Measurements from ENCODE around the gene MCM9. TPM values are rescaled to one million over a fixed set of nuclear protein-coding genes. Genes with fewer than 3 reads are reported as not detected.

Gene MCM9
- total RNA-seq, 2 donors from 2014 or later: 17.8 to 21.2 TPM

DNA sequence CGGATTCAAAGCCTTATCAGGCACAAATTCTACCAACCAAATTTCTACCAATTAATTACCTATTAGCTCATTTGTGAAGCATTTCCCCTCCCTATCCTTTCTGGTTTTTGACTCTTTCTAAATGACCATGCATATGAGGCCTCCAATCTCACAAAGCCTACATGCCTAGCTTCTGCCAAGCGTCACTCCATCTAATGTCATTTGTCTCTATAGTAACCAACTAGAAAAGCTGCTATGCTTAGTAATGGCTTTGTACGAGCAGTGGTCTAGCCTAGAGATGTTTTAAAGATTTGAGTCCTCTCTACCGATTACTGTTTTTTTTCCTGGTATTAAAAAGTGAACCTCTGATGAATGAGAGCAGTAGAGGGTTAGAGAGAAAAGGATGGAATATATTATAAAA, 45.8 kb downstream of the MCM9 start:
- no peak for TF ChIP-seq CTCF (conservative IDR thresholded peaks at IDR 0.05)
- H3K4me3 Mint-ChIP-seq: no peak overlapping the region
- H3K36me3 ChIP-seq (ENCODE audit: control insufficient read depth, insufficient read depth, low read length): no peaks in the 10 kb centered on the region
- H3K9me3 Mint-ChIP-seq: no peaks in the 10 kb centered on the region
- peaks cover 7% of the 10 kb centered on the region for H3K4me1 ChIP-seq (ENCODE audit: control insufficient read depth, insufficient read depth, low read length)
- H3K36me3 Mint-ChIP-seq (ENCODE audit: low read depth): peaks cover 9% of the 10 kb centered on the region
- H3K9ac ChIP-seq (ENCODE audit: extremely low read depth, low read length, poor library complexity, severe bottlenecking): no peak overlapping the region
- no peaks in the 10 kb centered on the region for H3K27me3 Mint-ChIP-seq (ENCODE audit: insufficient read depth)
- H3K27ac Mint-ChIP-seq: no peak overlapping the region
- no peak overlapping the region for H3K27ac ChIP-seq (ENCODE audit: low read depth, low read length)
- 86 to 94% methylated on average over 2 to 4 of the region's 4 CpGs for WGBS, 2 experiments (ENCODE audit: insufficient coverage in 1 of 2, insufficient read length in 1 of 2)
- H3K27me3 ChIP-seq (ENCODE audit: control insufficient read depth, insufficient read depth, low read length, poor library complexity, severe bottlenecking): no peaks in the 10 kb centered on the region
- H3K9me3 ChIP-seq (ENCODE audit: control insufficient read depth, low read length): no peaks in the 10 kb centered on the region
- H3K4me1 Mint-ChIP-seq: peaks cover 30% of the 10 kb centered on the region
- no peak for DNase-seq
- H3K4me3 ChIP-seq (ENCODE audit: low read length): no peak overlapping the region

DNA sequence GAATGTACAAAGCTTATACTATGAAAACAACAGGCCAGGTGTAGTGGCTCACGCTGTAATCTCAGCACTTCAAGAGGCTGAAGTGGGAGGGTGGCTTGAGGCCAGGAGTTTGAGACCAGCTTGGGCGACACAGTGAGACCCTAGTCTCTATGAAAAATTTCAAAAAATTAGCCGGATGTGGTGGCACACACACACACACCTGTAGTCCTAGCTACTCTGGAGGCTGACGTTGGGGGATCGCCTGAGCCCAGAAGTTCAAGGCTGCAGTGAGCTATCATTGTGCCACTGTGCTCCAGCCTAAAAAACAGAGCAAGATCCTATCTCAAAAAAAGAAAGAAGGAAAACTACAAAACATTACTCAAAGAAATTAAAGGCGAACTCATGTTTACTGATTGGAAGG, 48.3 kb downstream of the MCM9 start:
- H3K36me3 Mint-ChIP-seq (ENCODE audit: low read depth): peaks cover 9% of the 10 kb centered on the region
- no peak overlapping the region for H3K9ac ChIP-seq (ENCODE audit: extremely low read depth, low read length, poor library complexity, severe bottlenecking)
- WGBS, 2 experiments (ENCODE audit: insufficient coverage in 1 of 2, insufficient read length in 1 of 2): 86 to 90% methylated on average over 4 to 6 of the region's 6 CpGs
- H3K9me3 Mint-ChIP-seq: no peaks in the 10 kb centered on the region
- TF ChIP-seq CTCF (conservative IDR thresholded peaks at IDR 0.05): no peak
- no peak overlapping the region for H3K4me3 Mint-ChIP-seq
- no peaks in the 10 kb centered on the region for H3K27me3 Mint-ChIP-seq (ENCODE audit: insufficient read depth)
- H3K36me3 ChIP-seq (ENCODE audit: control insufficient read depth, insufficient read depth, low read length): no peaks in the 10 kb centered on the region
- DNase-seq: no peak
- H3K4me1 Mint-ChIP-seq: peaks cover 29% of the 10 kb centered on the region
- no peaks in the 10 kb centered on the region for H3K9me3 ChIP-seq (ENCODE audit: control insufficient read depth, low read length)
- no peak overlapping the region for H3K27ac ChIP-seq (ENCODE audit: low read depth, low read length)
- no peak overlapping the region for H3K4me3 ChIP-seq (ENCODE audit: low read length)
- H3K27ac Mint-ChIP-seq: no peak overlapping the region
- no peaks in the 10 kb centered on the region for H3K27me3 ChIP-seq (ENCODE audit: control insufficient read depth, insufficient read depth, low read length, poor library complexity, severe bottlenecking)
- H3K4me1 ChIP-seq (ENCODE audit: control insufficient read depth, insufficient read depth, low read length): peaks cover 10% of the 10 kb centered on the region

GRCh38 chr6:118882314-118882905, 52.5 kb downstream of the MCM9 start:
- H3K36me3 Mint-ChIP-seq (ENCODE audit: low read depth): peaks cover under 1% of the 10 kb centered on the region
- WGBS, 2 experiments (ENCODE audit: insufficient coverage in 1 of 2, insufficient read length in 1 of 2): 72 to 87% methylated on average over 2 to 3 of the region's 4 CpGs
- H3K36me3 ChIP-seq (ENCODE audit: control insufficient read depth, insufficient read depth, low read length): no peaks in the 10 kb centered on the region
- no peak overlapping the region for H3K9ac ChIP-seq (ENCODE audit: extremely low read depth, low read length, poor library complexity, severe bottlenecking)
- H3K27me3 ChIP-seq (ENCODE audit: control insufficient read depth, insufficient read depth, low read length, poor library complexity, severe bottlenecking): no peaks in the 10 kb centered on the region
- no peaks in the 10 kb centered on the region for H3K9me3 Mint-ChIP-seq
- no peak for DNase-seq
- H3K4me1 Mint-ChIP-seq: peaks cover 22% of the 10 kb centered on the region
- no peak for TF ChIP-seq CTCF (conservative IDR thresholded peaks at IDR 0.05)
- H3K9me3 ChIP-seq (ENCODE audit: control insufficient read depth, low read length): no peaks in the 10 kb centered on the region
- H3K4me3 Mint-ChIP-seq: no peak overlapping the region
- H3K27ac ChIP-seq (ENCODE audit: low read depth, low read length): no peak overlapping the region
- H3K4me3 ChIP-seq (ENCODE audit: low read length): no peak overlapping the region
- H3K27ac Mint-ChIP-seq: peak overlapping the region; percentile 37
- peaks cover 7% of the 10 kb centered on the region for H3K4me1 ChIP-seq (ENCODE audit: control insufficient read depth, insufficient read depth, low read length)
- H3K27me3 Mint-ChIP-seq (ENCODE audit: insufficient read depth): no peaks in the 10 kb centered on the region
